Testis (tissue), 3 donors: Measurements from ENCODE around the gene ZNF780A. TPM values are rescaled to one million over a fixed set of nuclear protein-coding genes. Genes with fewer than 3 reads are reported as not detected.

ENCODE experiments used
- DNase-seq: peaks from one replicate; pipeline ENCODE4 v3.0.0-alpha.2; 2019
- H3K27ac ChIP-seq, 2 donors: fragments of 200-600 bp; sonication (generic); one replicate each; pipeline ENCODE4 v1.5.1; 2019
- H3K27me3 ChIP-seq: fragments of 200-600 bp; sonication (generic); one replicate; pipeline ENCODE4 v1.5.1; 2019
- H3K36me3 ChIP-seq: fragments of 200-600 bp; sonication (generic); one replicate; pipeline ENCODE4 v1.5.1; 2017; ENCODE audit warnings: low read depth; ENCODE audit errors: missing control alignments
- H3K4me1 ChIP-seq: fragments of 200-600 bp; sonication (generic); one replicate; pipeline ENCODE4 v1.5.1; 2019
- H3K4me3 ChIP-seq, 2 donors: fragments of 200-600 bp; sonication (generic); one replicate each; pipeline ENCODE4 v1.5.1; 2017 to 2019
- H3K9me3 ChIP-seq: fragments of 200-600 bp; sonication (generic); one replicate; pipeline ENCODE4 v1.5.1; 2017
- POLR2A ChIP-seq: fragments of 450-650 bp; IDR thresholded peaks from one replicate; pipeline ENCODE4 v1.6.1; 2017; ENCODE audit warnings: antibody characterized with exemption, mild to moderate bottlenecking, moderate library complexity
- WGBS, 2 donors: methylation state at CpG; one replicate each; pipeline ENCODE4 v1.1.5; 2018; 5-methylcytosine and 5-hydroxymethylcytosine counted together
- intact Hi-C: fragments of 100-400 bp; cut with DNase I; formaldehyde crosslinking; loops from one replicate; pipeline ENCODE4 v1.15.1; 2023; ENCODE audit warnings: low total_unique reads
- polyA plus RNA-seq: library from polyadenylated mRNA; stranded (reverse); fragments of 350-450 nt; fragmentation: Illumina TruSeq; extraction: RNeasy Lipid Tissue Mini Kit (QIAGEN cat#74804); gene quantifications from one replicate; pipeline ENCODE4 v1.2.3, GENCODE V29; 2014; ENCODE audit warnings: low read depth, low replicate concordance; ENCODE audit not compliant: insufficient read depth
- total RNA-seq, 2 donors: library from RNA; depleted of rRNA; stranded (reverse); fragments of >200 nt; gene quantifications; one replicate each; pipeline ENCODE4 v1.2.3, GENCODE V29; 2016
- TF ChIP-seq, protein P1 (sequence below), 3 experiments: fragments of 450-650 bp in 2 of 3; fragments of 200-600 bp in 1 of 3; sonication (generic) in 1 of 3; IDR thresholded peaks; one replicate each; pipeline ENCODE4 v1.5.1; 2016 to 2019; ENCODE audit warnings: antibody characterized with exemption in 3 of 3, mild to moderate bottlenecking in 2 of 3, moderate library complexity in 1 of 3

ZNF780A gene
- total and polyA plus RNA-seq, 3 donors from 2014 or later = 9.5 to 17.2 (median 16.1) TPM

DNA sequence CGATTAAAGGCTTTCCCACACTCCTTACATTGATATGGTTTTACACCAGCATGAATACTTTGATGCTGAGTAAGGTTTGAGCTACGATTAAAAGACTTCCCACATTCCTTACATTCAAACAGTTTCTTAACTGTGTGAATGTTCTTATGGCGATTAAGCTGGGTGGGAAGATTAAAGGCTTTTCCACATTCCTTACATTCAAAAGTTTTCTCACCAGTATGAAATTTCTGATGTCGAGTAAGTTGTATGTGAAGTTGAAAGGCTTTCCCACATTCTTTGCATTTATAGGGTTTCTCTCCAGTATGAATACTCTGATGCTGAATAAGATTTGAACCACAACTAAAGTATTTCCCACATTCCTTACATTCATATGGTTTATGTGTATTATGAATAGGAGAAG is 54.7 kb downstream of the ZNF780A start:
- Histone ChIP-seq H3K27me3 (no peaks in the 10 kb centered on the region), H3K4me1 (no peaks in the 10 kb centered on the region), H3K4me3 (no peak overlapping the region), H3K9me3 (no peaks in the 10 kb centered on the region), H3K36me3 (no peaks in the 10 kb centered on the region), H3K27ac (no peak overlapping the region)
- 92 to 96% methylated on average over 4 of the region's 4 CpGs for WGBS, 2 donors
- DNase-seq = no peak
- intact Hi-C loops = no loop called here
- TF ChIP-seq, protein P1, sequence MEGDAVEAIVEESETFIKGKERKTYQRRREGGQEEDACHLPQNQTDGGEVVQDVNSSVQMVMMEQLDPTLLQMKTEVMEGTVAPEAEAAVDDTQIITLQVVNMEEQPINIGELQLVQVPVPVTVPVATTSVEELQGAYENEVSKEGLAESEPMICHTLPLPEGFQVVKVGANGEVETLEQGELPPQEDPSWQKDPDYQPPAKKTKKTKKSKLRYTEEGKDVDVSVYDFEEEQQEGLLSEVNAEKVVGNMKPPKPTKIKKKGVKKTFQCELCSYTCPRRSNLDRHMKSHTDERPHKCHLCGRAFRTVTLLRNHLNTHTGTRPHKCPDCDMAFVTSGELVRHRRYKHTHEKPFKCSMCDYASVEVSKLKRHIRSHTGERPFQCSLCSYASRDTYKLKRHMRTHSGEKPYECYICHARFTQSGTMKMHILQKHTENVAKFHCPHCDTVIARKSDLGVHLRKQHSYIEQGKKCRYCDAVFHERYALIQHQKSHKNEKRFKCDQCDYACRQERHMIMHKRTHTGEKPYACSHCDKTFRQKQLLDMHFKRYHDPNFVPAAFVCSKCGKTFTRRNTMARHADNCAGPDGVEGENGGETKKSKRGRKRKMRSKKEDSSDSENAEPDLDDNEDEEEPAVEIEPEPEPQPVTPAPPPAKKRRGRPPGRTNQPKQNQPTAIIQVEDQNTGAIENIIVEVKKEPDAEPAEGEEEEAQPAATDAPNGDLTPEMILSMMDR (IDR thresholded peaks at IDR 0.05) = no peak
- no peak for TF ChIP-seq POLR2A

GRCh38 chr19:40033989-40034560 is 56.7 kb downstream of the ZNF780A start:
- H3K27me3 ChIP-seq = no peaks in the 10 kb centered on the region
- no peaks in the 10 kb centered on the region for H3K9me3 ChIP-seq
- no peak overlapping the region for H3K4me3 ChIP-seq
- H3K36me3 ChIP-seq = no peaks in the 10 kb centered on the region
- intact Hi-C loops = no loop called here
- TF ChIP-seq, protein P1 (IDR thresholded peaks at IDR 0.05) = no peak
- TF ChIP-seq POLR2A = no peak
- DNase-seq = no peak
- no peaks in the 10 kb centered on the region for H3K4me1 ChIP-seq
- 97 to 98% methylated on average over 2 of the region's 2 CpGs for WGBS, 2 donors
- H3K27ac ChIP-seq = no peak overlapping the region

- Histone ChIP-seq H3K27ac (no peak overlapping the region), H3K4me1 (no peaks in the 10 kb centered on the region), H3K4me3 (no peak overlapping the region), H3K27me3 (no peaks in the 10 kb centered on the region), H3K9me3 (no peaks in the 10 kb centered on the region), H3K36me3 (no peaks in the 10 kb centered on the region)
- DNase-seq = no peak
- intact Hi-C loops = no loop called here
- 95 to 97% methylated on average over 5 of the region's 5 CpGs for WGBS, 2 donors
- TF ChIP-seq, protein P1 (IDR thresholded peaks at IDR 0.05) = no peak
- TF ChIP-seq POLR2A = no peak
These were observed 64.2 kb downstream of the ZNF780A start for GRCh38 chr19:40026597-40026970.

DNA sequence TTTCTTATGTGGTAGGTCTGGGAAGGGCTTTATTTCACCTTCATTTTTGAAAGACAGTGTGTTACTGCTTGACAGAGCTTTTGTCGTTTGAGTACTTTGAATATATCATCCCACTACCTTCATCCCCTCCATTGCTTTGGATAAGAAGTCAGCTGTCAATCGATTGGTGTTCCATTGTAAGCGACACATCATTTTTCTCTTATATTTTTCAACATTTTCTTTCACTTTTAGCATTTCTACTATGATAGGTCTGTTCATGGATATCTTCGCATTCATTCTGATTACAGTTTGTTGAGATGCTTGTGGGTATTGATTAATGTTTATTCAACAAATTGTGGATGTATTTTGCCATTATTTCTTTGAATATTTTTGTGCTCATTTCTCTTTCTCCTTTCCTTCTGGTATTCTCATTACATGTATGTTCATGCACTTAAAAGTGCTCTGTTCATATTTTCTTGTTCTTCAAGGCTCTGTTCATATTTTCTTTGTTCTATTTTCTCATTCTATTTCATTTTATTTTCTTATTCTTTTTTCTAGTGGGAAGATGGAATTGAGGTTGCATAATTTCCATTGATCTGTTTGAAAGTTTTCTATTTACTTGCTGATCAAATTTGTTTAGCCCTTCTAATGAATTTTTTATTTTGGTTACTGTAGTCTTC is 64.7 kb downstream of the ZNF780A start:
- H3K9me3 ChIP-seq = no peaks in the 10 kb centered on the region
- 95 to 98% methylated on average over 4 of the region's 4 CpGs for WGBS, 2 donors
- no peaks in the 10 kb centered on the region for H3K27me3 ChIP-seq
- H3K27ac ChIP-seq = no peak overlapping the region
- TF ChIP-seq POLR2A = no peak
- TF ChIP-seq, protein P1 (IDR thresholded peaks at IDR 0.05) = no peak
- DNase-seq = no peak
- H3K4me3 ChIP-seq = no peak overlapping the region
- intact Hi-C loops = no loop called here
- no peaks in the 10 kb centered on the region for H3K36me3 ChIP-seq
- H3K4me1 ChIP-seq = no peaks in the 10 kb centered on the region

- Histone ChIP-seq H3K4me3 (no peak overlapping the region), H3K36me3 (no peaks in the 10 kb centered on the region), H3K27ac (no peak overlapping the region), H3K4me1 (no peaks in the 10 kb centered on the region), H3K9me3 (no peaks in the 10 kb centered on the region), H3K27me3 (no peaks in the 10 kb centered on the region)
- no peak for DNase-seq
- intact Hi-C loops = no loop called here
- TF ChIP-seq, protein P1 (IDR thresholded peaks at IDR 0.05) = no peak
- no peak for TF ChIP-seq POLR2A
- 88 to 89% methylated on average over 3 of the region's 3 CpGs for WGBS, 2 donors
These were observed 66.8 kb downstream of the ZNF780A start for GRCh38 chr19:40023969-40024368.
